Heart left ventricle (tissue), 13 donors: ENCODE measurements around the gene KRTAP5-10.
"Not testable (repeated sequence)": the region's sequence is repeated elsewhere in the genome, so short reads cannot be mapped to it uniquely, and the experiment has no call there.

Experiments
- POLR2A ChIP-seq, 2 donors: fragments of 450-650 bp; IDR thresholded peaks; one replicate each; pipeline ENCODE4 v1.6.1; 2017; ENCODE audit warnings: antibody characterized with exemption in 2 of 2, mild to moderate bottlenecking in 2 of 2, moderate library complexity in 2 of 2
- TF ChIP-seq, protein P1 (sequence below), 12 donors: fragments of 200-600 bp; sonication (generic) in 4 of 12; IDR thresholded peaks; one replicate each; pipeline versions ENCODE4 v1.5.0 to v1.8.0; 2018 to 2022; ENCODE audit warnings: antibody characterized with exemption in 12 of 12, mild to moderate bottlenecking in 5 of 12
- donor health status: ischemic (EF 13 %, LVEDD 7.1; RV severe dilation, severe dysfunction).
- donor health status: DM: no; HTN: yes; CAD: no.
- donor health status: DM: no; HTN: no; CAD: no.
- donor health status: ischemic (EF 25% LVEDD 6.9; RV normal size, moderate dysfunction).
- donor health status: ischemic (EF 25% LVEDD 5.7; RV mildly dilated, moderate dysfunction).
- donor health status: ischemic (EF 35%, LVEDD 5.7; RV mildly dilated, moderate dysfunction).
- donor health status: nonischemic (EF 11% LVEDD 7.7; RV severe dilation, severe dysfunction).
- donor health status: DM: yes; HTN: yes; CAD: no.
- donor health status: PGD.
- donor health status: ischemic (EF 29% LVEDD 5.4; RV normal size, mild dysfunction).
- donor health status: nonischemic (EF 23%, LVEDD 6.1; RV moderate dilation, normal function).

DNA sequence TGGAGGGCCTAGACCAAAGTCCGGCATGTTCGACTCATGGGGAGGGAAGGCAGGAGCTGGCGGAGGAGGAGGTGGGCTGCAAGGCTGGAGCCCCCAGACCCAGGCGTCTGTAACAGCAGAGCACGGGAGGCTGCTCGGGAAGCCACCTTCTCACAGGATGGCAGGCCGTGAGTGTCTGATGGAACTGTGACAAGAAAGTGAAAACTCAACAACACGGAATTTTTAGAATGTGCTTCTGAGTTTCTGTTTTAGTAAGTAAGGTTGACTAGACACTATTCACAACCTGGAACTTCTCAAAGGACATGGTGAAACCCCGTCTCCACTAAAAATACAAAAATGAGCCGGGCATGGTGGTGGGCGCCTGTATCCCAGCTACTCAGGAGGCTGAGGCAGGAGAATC is 25.4 kb upstream of the KRTAP5-10 start:
- not testable (repeated sequence) for TF ChIP-seq POLR2A (IDR thresholded peaks at IDR 0.05)
- TF ChIP-seq, protein P1, sequence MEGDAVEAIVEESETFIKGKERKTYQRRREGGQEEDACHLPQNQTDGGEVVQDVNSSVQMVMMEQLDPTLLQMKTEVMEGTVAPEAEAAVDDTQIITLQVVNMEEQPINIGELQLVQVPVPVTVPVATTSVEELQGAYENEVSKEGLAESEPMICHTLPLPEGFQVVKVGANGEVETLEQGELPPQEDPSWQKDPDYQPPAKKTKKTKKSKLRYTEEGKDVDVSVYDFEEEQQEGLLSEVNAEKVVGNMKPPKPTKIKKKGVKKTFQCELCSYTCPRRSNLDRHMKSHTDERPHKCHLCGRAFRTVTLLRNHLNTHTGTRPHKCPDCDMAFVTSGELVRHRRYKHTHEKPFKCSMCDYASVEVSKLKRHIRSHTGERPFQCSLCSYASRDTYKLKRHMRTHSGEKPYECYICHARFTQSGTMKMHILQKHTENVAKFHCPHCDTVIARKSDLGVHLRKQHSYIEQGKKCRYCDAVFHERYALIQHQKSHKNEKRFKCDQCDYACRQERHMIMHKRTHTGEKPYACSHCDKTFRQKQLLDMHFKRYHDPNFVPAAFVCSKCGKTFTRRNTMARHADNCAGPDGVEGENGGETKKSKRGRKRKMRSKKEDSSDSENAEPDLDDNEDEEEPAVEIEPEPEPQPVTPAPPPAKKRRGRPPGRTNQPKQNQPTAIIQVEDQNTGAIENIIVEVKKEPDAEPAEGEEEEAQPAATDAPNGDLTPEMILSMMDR (IDR thresholded peaks at IDR 0.05) = not testable (repeated sequence)
